Glutamatergic neuron (in vitro differentiated cells): ENCODE data around the gene MSLN. TPM values are rescaled to one million over a fixed set of nuclear protein-coding genes. Genes with fewer than 3 reads are reported as not detected.
"Not testable (repeated sequence)": the region's sequence is repeated elsewhere in the genome, so short reads cannot be mapped to it uniquely, and the experiment has no call there.

Experiments
- DNase-seq: peaks from one replicate; pipeline ENCODE4 v3.0.0; 2022
- H3K27ac Mint-ChIP-seq: one replicate; pipeline ENCODE4 v1.8.0; 2020; ENCODE audit warnings: mild to moderate bottlenecking, mixed read lengths, inconsistent platforms; ENCODE audit not compliant: unreplicated experiment
- H3K27me3 Mint-ChIP-seq: one replicate; pipeline ENCODE4 v1.8.0; 2020; ENCODE audit warnings: mild to moderate bottlenecking, moderate library complexity, mixed read lengths, inconsistent platforms; ENCODE audit not compliant: unreplicated experiment
- H3K36me3 Mint-ChIP-seq: one replicate; pipeline ENCODE4 v1.8.0; 2020; ENCODE audit warnings: mild to moderate bottlenecking, mixed read lengths, inconsistent platforms; ENCODE audit not compliant: unreplicated experiment
- H3K4me1 Mint-ChIP-seq: one replicate; pipeline ENCODE4 v1.8.0; 2020; ENCODE audit warnings: mild to moderate bottlenecking, low read depth, mixed read lengths, inconsistent platforms; ENCODE audit not compliant: unreplicated experiment
- H3K4me3 Mint-ChIP-seq: one replicate; pipeline ENCODE4 v1.8.0; 2020; ENCODE audit warnings: mild to moderate bottlenecking, mixed read lengths, inconsistent platforms; ENCODE audit not compliant: unreplicated experiment
- H3K9me3 Mint-ChIP-seq: one replicate; pipeline ENCODE4 v1.8.0; 2020; ENCODE audit warnings: mild to moderate bottlenecking, moderate library complexity, mixed read lengths, inconsistent platforms; ENCODE audit not compliant: unreplicated experiment
- CTCF ChIP-seq: fragments of 200-600 bp; sonication (generic); IDR thresholded peaks from one replicate; pipeline ENCODE4 v1.5.0; 2021; ENCODE audit not compliant: partially characterized antibody, unreplicated experiment
- total RNA-seq: library from RNA; stranded (reverse); fragmentation: NEBNext Ultra II Directional; extraction: Animal tissue kit (Norgen Biotek cat#: 25700); gene quantifications from one replicate; pipeline ENCODE4 v1.2.1, GENCODE V29; 2021; ENCODE audit not compliant: unreplicated experiment

Gene MSLN
- total RNA-seq, 1 donor from 2014 or later, result not detected

DNA sequence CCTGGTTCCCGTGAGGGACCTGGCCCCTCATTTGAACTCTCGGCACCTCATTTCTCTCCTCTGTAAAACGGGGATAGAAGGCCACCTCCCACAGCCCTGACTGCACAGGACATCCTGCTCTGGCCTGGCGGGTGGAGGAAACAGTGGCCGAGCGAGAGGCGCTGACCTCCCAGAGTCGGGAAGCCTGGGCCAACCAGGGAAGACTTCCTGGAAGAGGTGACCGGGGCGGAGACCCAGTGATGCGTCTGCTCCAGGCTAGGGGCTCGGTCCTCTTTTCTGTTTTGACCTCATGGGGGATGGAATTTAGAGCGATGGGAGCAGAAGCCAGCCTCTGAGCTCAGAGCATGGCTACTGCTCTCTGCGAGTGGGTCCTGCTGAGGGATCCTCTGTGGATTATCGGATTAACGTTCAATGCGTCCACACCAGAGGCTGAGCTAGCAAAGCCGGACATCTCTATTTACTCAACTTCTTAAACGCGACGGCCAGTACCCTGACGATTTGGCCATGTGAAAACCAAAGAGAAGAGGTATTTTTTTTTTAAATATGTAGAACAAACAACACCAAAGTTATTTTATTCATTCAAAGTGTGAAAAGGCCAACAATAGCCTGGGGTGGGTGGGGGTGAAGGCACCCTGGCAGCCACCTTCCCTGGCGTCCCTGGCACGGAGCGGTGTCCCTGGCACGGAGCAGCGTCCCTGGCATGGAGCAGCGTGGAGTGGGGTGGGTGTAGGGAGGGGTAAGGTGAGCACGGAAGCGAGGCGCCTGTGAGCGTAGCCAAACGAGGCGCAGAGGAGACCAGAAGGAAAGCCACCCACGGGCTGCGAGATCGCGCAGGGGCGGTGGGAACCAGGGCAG lies 9.2 kb upstream of the MSLN start:
- peaks cover 3% of the 10 kb centered on the region for H3K27me3 Mint-ChIP-seq
- no peak for DNase-seq
- peaks cover 13% of the 10 kb centered on the region for H3K4me1 Mint-ChIP-seq
- no peak for TF ChIP-seq CTCF
- peaks cover 7% of the 10 kb centered on the region for H3K9me3 Mint-ChIP-seq
- H3K27ac Mint-ChIP-seq, result peak overlapping the region; percentile 82
- H3K36me3 Mint-ChIP-seq, result peaks cover 2% of the 10 kb centered on the region
- H3K4me3 Mint-ChIP-seq, result peak overlapping the region; percentile 18

DNA sequence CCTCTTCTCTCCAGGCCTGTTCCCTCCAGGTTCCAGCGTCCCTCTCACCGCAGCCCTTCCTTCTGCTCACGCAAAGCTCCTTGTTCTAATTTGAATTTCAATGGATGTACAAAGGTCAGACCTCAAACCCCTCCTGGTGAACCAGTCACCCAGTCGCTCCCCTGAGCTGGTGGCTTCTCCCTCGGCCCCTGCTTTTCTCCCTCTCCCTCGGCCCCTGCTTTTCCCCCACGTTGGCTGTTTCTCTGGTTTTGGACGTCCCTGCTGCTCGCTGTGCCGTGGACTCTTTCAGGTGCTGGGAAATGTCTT lies 8.6 kb upstream of the MSLN start:
- H3K36me3 Mint-ChIP-seq, result peaks cover 5% of the 10 kb centered on the region
- H3K9me3 Mint-ChIP-seq, result peaks cover 8% of the 10 kb centered on the region
- no peak for DNase-seq
- no peak for TF ChIP-seq CTCF
- peak overlapping the region; percentile 82 for H3K27ac Mint-ChIP-seq
- peaks cover 13% of the 10 kb centered on the region for H3K4me1 Mint-ChIP-seq
- H3K4me3 Mint-ChIP-seq, result peak overlapping the region; percentile 10
- peaks cover 3% of the 10 kb centered on the region for H3K27me3 Mint-ChIP-seq

DNA sequence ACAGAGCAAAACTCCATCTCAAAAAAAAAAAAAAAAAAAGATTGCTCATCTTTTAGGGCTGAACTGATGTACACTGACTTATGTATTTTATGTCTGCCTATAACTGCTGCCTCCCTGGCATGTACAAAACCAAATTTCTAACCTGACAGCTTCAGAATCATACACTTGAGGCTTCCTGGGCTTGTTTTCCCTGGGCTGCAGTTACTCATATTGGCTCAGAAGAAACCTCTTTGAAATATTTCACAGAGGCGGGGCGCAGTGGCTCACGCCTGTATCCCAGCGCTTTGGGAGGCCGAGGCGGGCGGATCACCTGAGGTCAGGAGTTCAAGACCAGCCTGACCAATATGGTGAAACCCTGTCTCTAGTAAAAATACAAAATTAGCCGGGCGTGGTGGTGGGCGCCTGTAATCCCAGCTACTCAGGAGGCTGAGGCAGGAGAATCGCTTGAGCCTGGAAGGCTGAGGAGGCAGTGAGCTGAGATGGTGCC lies 6.4 kb upstream of the MSLN start:
- not testable (repeated sequence) for H3K4me3 Mint-ChIP-seq, DNase-seq, H3K36me3 Mint-ChIP-seq

GRCh38 chr16:754656-755055 lies 5.9 kb upstream of the MSLN start:
- Mint-ChIP-seq H3K27me3 (peaks cover 6% of the 10 kb centered on the region), H3K36me3 (peaks cover 5% of the 10 kb centered on the region), H3K4me3 (no peak overlapping the region)

More for the DNA sequence above, 6.4 kb upstream of the MSLN start:
- not testable (repeated sequence) for H3K27me3 Mint-ChIP-seq, H3K9me3 Mint-ChIP-seq, H3K27ac Mint-ChIP-seq
- H3K4me1 Mint-ChIP-seq, result peaks cover 13% of the 10 kb centered on the region

DNA sequence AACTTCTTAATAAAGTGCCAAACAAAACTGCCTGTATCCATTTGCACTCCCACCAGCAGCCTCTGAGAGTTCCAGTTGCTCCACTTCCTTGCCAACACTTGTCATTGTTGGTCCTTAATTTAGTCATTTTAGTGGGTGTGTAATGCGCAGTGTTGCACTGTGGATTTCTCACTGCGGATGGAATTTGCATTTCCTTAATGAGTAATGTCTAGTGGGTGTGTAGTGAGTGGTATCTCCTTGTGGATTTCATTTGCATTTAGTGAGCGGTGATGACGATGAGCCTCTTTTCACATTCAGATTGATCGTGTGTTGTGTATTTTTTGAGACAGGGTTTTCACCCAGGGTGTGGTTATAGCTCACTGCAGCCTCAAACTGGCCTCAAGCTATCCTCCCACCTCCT lies 4.1 kb upstream of the MSLN start:
- Mint-ChIP-seq H3K9me3 (peaks cover 8% of the 10 kb centered on the region), H3K27ac (no peak overlapping the region), H3K4me3 (no peak overlapping the region), H3K36me3 (peaks cover 5% of the 10 kb centered on the region), H3K27me3 (peaks cover 7% of the 10 kb centered on the region), H3K4me1 (peaks cover 9% of the 10 kb centered on the region)
- DNase-seq, result no peak
- no peak for TF ChIP-seq CTCF

More at GRCh38 chr16:754656-755055, 5.9 kb upstream of the MSLN start:
- Mint-ChIP-seq H3K9me3 (peaks cover 8% of the 10 kb centered on the region), H3K27ac (no peak overlapping the region), H3K4me1 (peaks cover 13% of the 10 kb centered on the region)
- DNase-seq, result no peak
- TF ChIP-seq CTCF, result no peak
